GM10266 (cell line): ENCODE results near the gene CNOT1.

Experiments used
- DNase-seq: peaks from one replicate; pipeline ENCODE4 v3.0.0; 2012; ENCODE audit errors: extremely low spot score
- TF ChIP-seq, protein P1 (sequence below): IDR thresholded peaks from 2 replicates; pipeline ENCODE4 v1.5.1; 2012; ENCODE audit warnings: mild to moderate bottlenecking, low read depth; ENCODE audit not compliant: control insufficient read depth, insufficient read depth; ENCODE audit errors: missing control alignments

Gene CNOT1

DNA sequence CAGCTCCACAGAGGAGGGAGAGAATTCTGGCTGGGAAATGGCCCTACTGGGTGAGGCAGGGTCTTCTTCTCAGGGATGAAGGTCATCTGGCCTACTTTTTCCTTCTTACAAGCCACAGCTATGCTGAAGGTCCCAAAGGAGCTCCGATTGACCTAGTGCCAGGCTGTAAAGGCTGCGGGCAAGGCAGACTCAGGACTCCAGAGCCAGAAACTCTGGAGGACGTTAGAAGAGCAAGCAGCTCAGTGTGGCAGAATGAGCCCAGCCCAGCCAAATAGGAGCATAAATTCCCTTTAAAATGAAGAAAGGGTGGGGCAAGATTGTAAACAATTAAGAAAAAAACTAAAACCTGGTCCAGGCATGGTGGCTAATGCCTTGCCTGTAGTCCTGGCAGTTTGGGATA lies 20.1 kb upstream of the CNOT1 start:
- TF ChIP-seq, protein P1, sequence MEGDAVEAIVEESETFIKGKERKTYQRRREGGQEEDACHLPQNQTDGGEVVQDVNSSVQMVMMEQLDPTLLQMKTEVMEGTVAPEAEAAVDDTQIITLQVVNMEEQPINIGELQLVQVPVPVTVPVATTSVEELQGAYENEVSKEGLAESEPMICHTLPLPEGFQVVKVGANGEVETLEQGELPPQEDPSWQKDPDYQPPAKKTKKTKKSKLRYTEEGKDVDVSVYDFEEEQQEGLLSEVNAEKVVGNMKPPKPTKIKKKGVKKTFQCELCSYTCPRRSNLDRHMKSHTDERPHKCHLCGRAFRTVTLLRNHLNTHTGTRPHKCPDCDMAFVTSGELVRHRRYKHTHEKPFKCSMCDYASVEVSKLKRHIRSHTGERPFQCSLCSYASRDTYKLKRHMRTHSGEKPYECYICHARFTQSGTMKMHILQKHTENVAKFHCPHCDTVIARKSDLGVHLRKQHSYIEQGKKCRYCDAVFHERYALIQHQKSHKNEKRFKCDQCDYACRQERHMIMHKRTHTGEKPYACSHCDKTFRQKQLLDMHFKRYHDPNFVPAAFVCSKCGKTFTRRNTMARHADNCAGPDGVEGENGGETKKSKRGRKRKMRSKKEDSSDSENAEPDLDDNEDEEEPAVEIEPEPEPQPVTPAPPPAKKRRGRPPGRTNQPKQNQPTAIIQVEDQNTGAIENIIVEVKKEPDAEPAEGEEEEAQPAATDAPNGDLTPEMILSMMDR = no peak
- DNase-seq = no peak

DNA sequence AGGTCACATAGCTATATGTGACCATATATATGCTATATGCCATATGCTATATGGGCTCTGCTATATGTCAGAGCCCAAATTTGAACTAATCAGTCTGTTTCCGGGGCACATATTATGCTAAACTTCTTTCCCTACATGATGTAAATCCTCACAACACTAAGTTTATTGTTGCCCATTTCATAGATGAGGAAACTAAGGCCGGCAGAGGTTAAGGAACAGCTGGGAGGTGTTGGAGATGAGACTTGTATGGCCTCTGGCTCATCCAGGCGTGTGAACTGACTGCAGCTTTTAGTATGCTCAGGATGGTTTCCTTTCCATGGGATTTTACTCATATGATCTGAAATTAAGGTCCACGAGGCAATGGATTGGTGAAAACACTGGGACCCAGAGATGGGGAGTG lies 17.5 kb upstream of the CNOT1 start:
- TF ChIP-seq, protein P1 = no peak
- no peak for DNase-seq

DNA sequence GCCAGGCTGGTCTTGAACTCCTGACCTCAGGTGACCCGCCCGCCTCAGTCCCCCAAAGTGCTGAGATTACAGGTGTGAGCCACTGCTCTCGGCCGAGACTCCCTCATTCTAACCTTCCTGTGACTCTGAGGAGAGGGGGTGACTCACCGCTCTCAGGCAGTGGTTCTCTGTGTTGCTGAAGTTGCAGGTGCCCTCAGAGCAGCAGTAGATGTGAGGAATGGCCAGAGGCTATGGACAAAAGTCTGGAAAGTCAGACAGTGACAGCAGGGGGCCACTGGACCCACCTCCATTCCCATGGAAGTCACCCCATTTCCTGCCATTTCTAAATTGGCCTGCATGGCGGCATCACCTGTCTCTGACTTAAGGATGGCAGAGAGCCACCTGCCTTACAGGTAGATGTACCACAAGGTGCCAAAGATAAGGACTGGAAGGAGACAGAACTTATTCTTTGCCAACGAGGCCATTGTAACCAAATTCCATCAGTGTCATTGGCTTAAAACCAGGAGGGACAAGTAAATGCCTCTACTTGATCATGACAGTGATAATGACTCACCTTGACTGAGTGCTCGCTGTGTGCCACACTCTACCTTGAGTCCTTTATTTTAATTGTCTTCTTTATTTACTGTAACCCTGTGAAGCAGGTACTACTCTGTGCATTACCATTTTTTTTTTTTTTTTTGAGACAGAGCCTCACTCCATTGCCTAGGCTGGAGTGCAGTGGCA lies 15.3 kb upstream of the CNOT1 start:
- no peak for DNase-seq
- TF ChIP-seq, protein P1 = no peak

DNA sequence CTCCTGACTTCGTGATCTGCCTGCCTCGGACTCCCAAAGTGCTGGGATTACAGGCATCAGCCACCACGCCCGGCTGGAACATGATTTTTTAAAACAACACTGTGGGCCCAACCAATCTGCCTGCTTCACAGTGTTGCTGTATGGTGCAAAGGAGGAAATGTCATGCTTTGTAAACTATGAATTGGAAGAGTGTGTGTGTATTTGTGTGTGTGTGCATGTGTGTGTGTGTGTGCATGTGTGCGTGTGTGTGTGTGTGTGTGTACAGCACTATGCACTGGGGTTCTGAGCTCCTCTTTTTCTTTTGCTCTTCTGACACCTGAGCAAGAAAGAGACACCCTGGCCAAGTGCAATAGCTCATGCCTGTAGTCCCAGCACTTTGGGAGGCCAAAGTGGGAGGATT lies 14.5 kb upstream of the CNOT1 start:
- DNase-seq = no peak
- TF ChIP-seq, protein P1 = no peak

DNA sequence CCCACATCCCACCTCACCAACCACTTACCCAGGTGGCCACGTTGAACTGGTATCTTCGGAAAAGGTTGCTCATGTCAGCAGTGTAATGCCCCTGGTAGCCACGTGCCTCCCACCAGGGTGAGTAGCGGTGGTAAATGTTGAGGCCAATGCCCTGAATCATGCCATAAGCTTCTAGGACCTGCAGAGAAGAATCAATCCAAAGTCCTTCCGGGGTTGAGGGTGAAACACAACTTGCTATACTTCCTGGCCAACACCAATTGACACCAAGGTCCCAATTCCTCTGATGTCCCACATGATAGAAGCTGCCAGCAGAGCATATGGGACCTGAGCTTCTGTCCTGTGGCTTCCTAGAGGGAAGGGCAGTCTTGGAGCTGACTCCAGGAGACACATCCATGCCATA lies 11.3 kb upstream of the CNOT1 start:
- TF ChIP-seq, protein P1 = no peak
- DNase-seq = no peak

DNA sequence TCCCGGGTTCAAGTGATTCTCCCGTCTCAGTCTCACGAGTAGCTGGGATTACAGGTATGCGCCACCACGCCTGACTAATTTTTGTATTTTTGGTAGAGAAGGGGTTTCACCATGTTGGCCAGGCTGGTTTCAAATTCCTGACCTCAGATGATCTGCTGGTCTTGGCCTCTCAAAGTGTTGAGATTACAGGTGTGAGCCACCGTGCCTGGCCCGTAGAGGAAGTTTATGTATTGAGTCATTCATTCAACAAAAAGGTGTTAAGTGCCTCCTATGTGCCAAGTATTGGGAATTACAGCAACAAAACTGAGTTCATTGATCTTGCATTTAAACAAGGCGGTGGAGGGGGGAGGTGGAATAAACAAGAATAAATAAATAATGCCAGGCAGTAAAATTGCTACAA lies 10.2 kb upstream of the CNOT1 start:
- no peak for DNase-seq
- TF ChIP-seq, protein P1 = no peak

DNA sequence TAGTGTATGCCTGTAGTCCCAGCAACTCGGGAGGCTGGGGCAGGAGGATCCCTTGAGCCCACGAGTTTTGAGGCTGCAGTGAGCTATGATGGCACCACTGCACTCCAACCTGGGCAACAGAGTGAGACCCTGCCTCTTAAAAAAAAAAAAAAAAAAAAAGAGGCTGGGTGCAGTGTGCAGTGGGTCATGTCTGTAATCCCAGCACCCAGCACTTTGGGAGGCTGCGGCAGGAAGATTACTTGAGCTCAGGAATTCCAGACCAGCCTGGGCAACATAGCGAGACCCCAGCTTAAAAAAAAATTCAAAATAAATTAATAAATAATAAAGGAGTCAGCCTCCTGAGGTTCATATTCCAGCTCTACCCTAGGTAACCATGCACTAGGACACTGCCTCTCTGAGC lies 9.6 kb upstream of the CNOT1 start:
- TF ChIP-seq, protein P1 = no peak
- DNase-seq = no peak
